Heart right ventricle (tissue), 16 donors: ENCODE measurements around the gene IL17REL. TPM values are rescaled to one million over a fixed set of nuclear protein-coding genes. Genes with fewer than 3 reads are reported as not detected.

Experiments
- ATAC-seq, 8 donors: fragments of 200-7000 bp; cut with Tn5 transposase; one replicate each; pipeline ENCODE4 v1.9.1; 2020; ENCODE audit warnings: mild to moderate bottlenecking in 8 of 8, moderate library complexity in 8 of 8, moderate number of reproducible peaks in 1 of 8
- DNase-seq, 2 donors: peaks; one replicate each; pipeline ENCODE4 v3.0.0-alpha.2; 2020
- H3K27ac ChIP-seq, 10 donors: fragments of 200-600 bp; sonication (generic) in 2 of 10; one replicate each; pipeline versions ENCODE4 v1.5.0 to v1.8.0; 2020 to 2022; ENCODE audit warnings: mild to moderate bottlenecking in 3 of 10
- H3K27me3 ChIP-seq, 7 donors: fragments of 200-600 bp; one replicate each; pipeline ENCODE4 v1.8.0; 2021 to 2022; ENCODE audit warnings: mild to moderate bottlenecking in 2 of 7
- H3K36me3 ChIP-seq, 9 donors: fragments of 200-600 bp; sonication (generic) in 1 of 9; one replicate each; pipeline versions ENCODE4 v1.5.0 to v1.8.0; 2020 to 2022; ENCODE audit warnings: mild to moderate bottlenecking in 2 of 9
- H3K4me1 ChIP-seq, 9 donors: fragments of 200-600 bp; sonication (generic) in 1 of 9; one replicate each; pipeline versions ENCODE4 v1.5.0 to v1.8.0; 2020 to 2022; ENCODE audit warnings: mild to moderate bottlenecking in 4 of 9
- H3K4me3 ChIP-seq, 10 donors: fragments of 200-600 bp; sonication (generic) in 2 of 10; one replicate each; pipeline versions ENCODE4 v1.5.0 to v1.8.0; 2020 to 2022; ENCODE audit warnings: mild to moderate bottlenecking in 7 of 10, moderate library complexity in 2 of 10
- H3K9me3 ChIP-seq, 11 donors: fragments of 200-600 bp in 10 of 11; sonication (generic) in 2 of 11; one replicate each; pipeline versions ENCODE4 v1.5.0 to v1.8.0; 2013 to 2022; ENCODE audit warnings: mild to moderate bottlenecking in 2 of 11, control low read depth in 1 of 11, moderate library complexity in 1 of 11
- WGBS, 2 donors: extraction: QIAGEN DNeasy Blood & Tissue Kit; methylation state at CpG; one replicate each; pipeline ENCODE4 v1.1.7; 2013; ENCODE audit warnings: inconsistent platforms in 1 of 2; 5-methylcytosine and 5-hydroxymethylcytosine counted together
- intact Hi-C, 10 donors: fragments of 100-400 bp; cut with DNase I; formaldehyde crosslinking; loops; one replicate each; pipeline versions ENCODE4 v1.11.1 to v1.14.2; 2022
- long read RNA-seq, 3 donors: library from polyadenylated mRNA; unstranded; transcript quantifications; one replicate each; pipeline ENCODE4 v2.0.0, GENCODE V29; 2020 to 2021
- polyA plus RNA-seq, 2 donors: library from polyadenylated mRNA; stranded (reverse); fragments of 200-250 nt; gene quantifications; one replicate each; pipeline ENCODE4 v1.2.3, GENCODE V29; 2013
- total RNA-seq, 10 donors: library from RNA; stranded (reverse); fragmentation: NEBNext Ultra II Directional in 3 of 10; extraction: Animal tissue kit (Norgen Biotek cat#: 25700) in 3 of 10; gene quantifications; one replicate each; pipeline versions ENCODE4 v1.2.1 to v1.2.4, GENCODE V29; 2021 to 2023
- TF ChIP-seq, protein P1 (sequence below), 9 donors: fragments of 200-600 bp; sonication (generic) in 2 of 9; IDR thresholded peaks; one replicate each; pipeline versions ENCODE4 v1.5.0 to v1.8.0; 2021 to 2022; ENCODE audit warnings: antibody characterized with exemption in 9 of 9, mild to moderate bottlenecking in 5 of 9, moderate library complexity in 1 of 9
- donor health status: Arrhythmogenic right ventricular cardiomyopathy.
- donor health status: ischemic (EF 13 %, LVEDD 7.1; RV severe dilation, severe dysfunction).
- donor health status: healthy with polysubstance abuse.
- donor health status: DM: no; HTN: yes; CAD: no.
- donor health status: DM: no; HTN: no; CAD: no.
- donor health status: ischemic (EF 25% LVEDD 6.9; RV normal size, moderate dysfunction).
- donor health status: ischemic (EF 25% LVEDD 5.7; RV mildly dilated, moderate dysfunction).
- donor health status: healthy.
- donor health status: DM: yes; HTN: yes; CAD: no.
- donor health status: Ischemic cardiomyopathy.
- donor health status: ischemic (EF 35%, LVEDD 5.7; RV mildly dilated, moderate dysfunction).
- donor health status: nonischemic (EF 11% LVEDD 7.7; RV severe dilation, severe dysfunction).
- donor health status: DM: yes; HTN: yes; CAD: no.
- donor health status: PGD.
- donor health status: ischemic (EF 29% LVEDD 5.4; RV normal size, mild dysfunction).
- donor health status: nonischemic (EF 23%, LVEDD 6.1; RV moderate dilation, normal function).

IL17REL gene
- total RNA-seq = under 1 TPM in 1 of 10 donors, not detected in 9; 0.11 TPM
- not detected for polyA plus RNA-seq
- long read RNA-seq, donor 1 = 0 reads
- long read RNA-seq, donor 2 = 0 reads
- long read RNA-seq, donor 3 = 0 reads

GRCh38 chr22:50012211-50013181 is at the start of gene IL17REL:
TSS of gene IL17REL (minus strand) at chr22:50012765. CDS start at chr22:50012646, 119 bp downstream.
- H3K36me3 ChIP-seq = no peaks in the 10 kb centered on the region
- no peak within 1 kb of the TSS for H3K4me3 ChIP-seq
- H3K9me3 ChIP-seq = no peaks in the 10 kb centered on the region
- H3K27ac ChIP-seq = no peak within 1 kb of the TSS
- 50 to 56% methylated on average over 29 of the region's 29 CpGs for WGBS, 2 donors
- no peak for DNase-seq
- TF ChIP-seq, protein P1, sequence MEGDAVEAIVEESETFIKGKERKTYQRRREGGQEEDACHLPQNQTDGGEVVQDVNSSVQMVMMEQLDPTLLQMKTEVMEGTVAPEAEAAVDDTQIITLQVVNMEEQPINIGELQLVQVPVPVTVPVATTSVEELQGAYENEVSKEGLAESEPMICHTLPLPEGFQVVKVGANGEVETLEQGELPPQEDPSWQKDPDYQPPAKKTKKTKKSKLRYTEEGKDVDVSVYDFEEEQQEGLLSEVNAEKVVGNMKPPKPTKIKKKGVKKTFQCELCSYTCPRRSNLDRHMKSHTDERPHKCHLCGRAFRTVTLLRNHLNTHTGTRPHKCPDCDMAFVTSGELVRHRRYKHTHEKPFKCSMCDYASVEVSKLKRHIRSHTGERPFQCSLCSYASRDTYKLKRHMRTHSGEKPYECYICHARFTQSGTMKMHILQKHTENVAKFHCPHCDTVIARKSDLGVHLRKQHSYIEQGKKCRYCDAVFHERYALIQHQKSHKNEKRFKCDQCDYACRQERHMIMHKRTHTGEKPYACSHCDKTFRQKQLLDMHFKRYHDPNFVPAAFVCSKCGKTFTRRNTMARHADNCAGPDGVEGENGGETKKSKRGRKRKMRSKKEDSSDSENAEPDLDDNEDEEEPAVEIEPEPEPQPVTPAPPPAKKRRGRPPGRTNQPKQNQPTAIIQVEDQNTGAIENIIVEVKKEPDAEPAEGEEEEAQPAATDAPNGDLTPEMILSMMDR (IDR thresholded peaks at IDR 0.05) = peak in 5 of 9 donors; percentile 14 to 42 (median 27)
- intact Hi-C loops = no loop called here
- ATAC-seq = peak in 4 of 8 donors; percentile 31 to 54 (median 40)
- H3K4me1 ChIP-seq = peaks cover 0 to 12% (median 6%) of the 10 kb centered on the region in 9 donors
- peaks cover 39 to 92% (median 81%) of the 10 kb centered on the region in 7 donors for H3K27me3 ChIP-seq

DNA sequence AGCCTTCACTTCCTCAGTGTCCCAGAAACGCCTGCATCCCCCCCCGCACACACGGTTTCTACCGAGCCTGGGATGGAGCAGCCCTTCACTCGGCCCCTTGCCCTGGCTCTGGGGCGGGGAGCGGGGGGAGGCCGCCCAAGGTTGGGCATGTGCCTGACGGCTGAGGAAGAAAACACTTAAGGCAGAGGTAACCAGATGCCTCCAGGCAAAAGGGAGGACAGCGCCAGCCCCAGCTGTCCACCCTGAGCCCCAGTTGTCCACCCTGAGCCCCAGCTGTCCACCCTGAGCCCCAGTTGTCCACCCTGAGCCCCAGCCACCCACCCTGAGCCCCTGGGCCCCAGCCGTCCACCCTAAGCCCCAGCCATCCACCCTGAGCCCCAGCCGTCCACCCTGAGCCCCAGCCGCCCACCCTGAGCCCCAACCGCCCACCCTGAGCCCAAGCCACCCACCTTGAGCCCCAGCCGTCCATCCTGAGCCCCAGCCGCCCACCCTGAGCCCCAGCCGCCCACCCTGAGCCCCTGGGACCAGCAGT is 49.3 kb upstream of the IL17REL start:
- TF ChIP-seq, protein P1 (IDR thresholded peaks at IDR 0.05) = no peak
- Histone ChIP-seq H3K4me1 (peaks cover 0 to 16% (median 14%) of the 10 kb centered on the region in 9 donors), H3K27ac (no peak overlapping the region), H3K4me3 (no peak overlapping the region), H3K36me3 (no peaks in the 10 kb centered on the region), H3K27me3 (peaks cover 0 to 72% (median 46%) of the 10 kb centered on the region in 7 donors), H3K9me3 (no peaks in the 10 kb centered on the region)
- 67 to 76% methylated on average over 16 to 17 of the region's 17 CpGs for whole genome bisulfite sequencing, 2 donors
- no peak for ATAC-seq
- DNase-seq = no peak
- intact Hi-C loops = no loop called here

DNA sequence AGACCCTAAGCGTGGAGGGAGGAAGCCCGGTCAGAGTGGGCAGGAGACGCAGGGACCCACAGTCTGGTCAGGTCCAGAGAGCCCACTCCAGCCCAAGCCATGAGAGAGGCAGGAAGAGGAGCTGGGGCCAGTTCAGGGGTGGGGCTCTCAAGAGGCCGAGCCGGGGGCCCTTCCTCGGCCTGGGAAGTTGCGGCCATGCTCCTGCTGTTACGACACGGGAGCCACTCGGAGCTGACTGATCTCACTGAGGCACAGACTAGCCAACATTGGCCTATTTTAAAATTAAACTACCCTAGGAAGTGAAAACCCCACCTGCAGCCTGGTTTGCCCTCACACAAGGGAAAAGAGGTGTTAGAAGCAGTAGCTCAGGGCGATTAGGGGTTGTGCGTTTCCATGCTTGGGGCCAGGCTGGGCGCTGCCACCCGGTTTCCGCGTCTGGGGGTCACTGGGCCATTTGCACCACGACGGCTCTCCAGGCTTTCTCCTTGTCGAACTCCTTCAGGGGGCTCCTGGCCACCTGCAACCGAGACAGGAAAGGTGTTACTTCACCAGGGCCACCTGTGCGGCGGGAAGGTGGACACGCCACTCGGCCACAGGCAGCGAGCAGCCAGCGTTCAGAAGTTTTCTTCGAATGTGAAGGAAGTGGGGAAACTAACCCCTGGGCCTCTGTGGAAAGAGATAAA is 48.7 kb upstream of the IL17REL start:
- intact Hi-C loops = no loop called here
- Histone ChIP-seq H3K4me1 (peaks cover 0 to 16% (median 14%) of the 10 kb centered on the region in 9 donors), H3K9me3 (no peaks in the 10 kb centered on the region), H3K27ac (no peak overlapping the region), H3K36me3 (no peaks in the 10 kb centered on the region), H3K27me3 (peaks cover 0 to 71% (median 49%) of the 10 kb centered on the region in 7 donors), H3K4me3 (no peak overlapping the region)
- DNase-seq (no peak), ATAC-seq (no peak)
- TF ChIP-seq, protein P1 (IDR thresholded peaks at IDR 0.05) = no peak
- WGBS, 2 donors = 59 to 68% methylated on average over 27 of the region's 27 CpGs
